IPS-15b (cell line): ENCODE data around the gene SLC4A8.
"Not testable (repeated sequence)": the region's sequence is repeated elsewhere in the genome, so short reads cannot be mapped to it uniquely, and the experiment has no call there.

Source experiments
- H3K27me3 ChIP-seq: one replicate; pipeline ENCODE4 v1.6.1; 2013; ENCODE audit warnings: low read length; ENCODE audit not compliant: control insufficient read depth, insufficient read depth
- H3K36me3 ChIP-seq: one replicate; pipeline ENCODE4 v1.6.1; 2013; ENCODE audit warnings: low read length; ENCODE audit not compliant: control insufficient read depth, insufficient read depth
- H3K4me1 ChIP-seq: one replicate; pipeline ENCODE4 v1.6.1; 2013; ENCODE audit warnings: mild to moderate bottlenecking, low read length; ENCODE audit not compliant: control insufficient read depth, insufficient read depth
- H3K4me3 ChIP-seq: one replicate; pipeline ENCODE4 v1.5.1; 2013; ENCODE audit warnings: low read depth, low read length
- H3K9ac ChIP-seq: one replicate; pipeline ENCODE4 v1.6.1; 2013; ENCODE audit warnings: low read depth, mild to moderate bottlenecking, low read length
- H3K9me3 ChIP-seq: one replicate; pipeline ENCODE4 v1.6.1; 2013; ENCODE audit warnings: mild to moderate bottlenecking, low read length; ENCODE audit not compliant: control insufficient read depth, insufficient read depth

SLC4A8 gene

GRCh38 chr12:51496895-51497294 lies 72.3 kb downstream of the SLC4A8 start:
- Histone ChIP-seq H3K36me3 (no peaks in the 10 kb centered on the region), H3K9ac (no peak overlapping the region), H3K27me3 (no peaks in the 10 kb centered on the region), H3K4me1 (no peaks in the 10 kb centered on the region), H3K4me3 (no peak overlapping the region), H3K9me3 (no peaks in the 10 kb centered on the region)

GRCh38 chr12:51504851-51505250 lies 80.2 kb downstream of the SLC4A8 start:
- H3K27me3 ChIP-seq: no peaks in the 10 kb centered on the region
- H3K36me3 ChIP-seq: no peaks in the 10 kb centered on the region
- H3K4me1 ChIP-seq: no peaks in the 10 kb centered on the region
- no peak overlapping the region for H3K4me3 ChIP-seq
- H3K9ac ChIP-seq: no peak overlapping the region
- H3K9me3 ChIP-seq: no peaks in the 10 kb centered on the region

DNA sequence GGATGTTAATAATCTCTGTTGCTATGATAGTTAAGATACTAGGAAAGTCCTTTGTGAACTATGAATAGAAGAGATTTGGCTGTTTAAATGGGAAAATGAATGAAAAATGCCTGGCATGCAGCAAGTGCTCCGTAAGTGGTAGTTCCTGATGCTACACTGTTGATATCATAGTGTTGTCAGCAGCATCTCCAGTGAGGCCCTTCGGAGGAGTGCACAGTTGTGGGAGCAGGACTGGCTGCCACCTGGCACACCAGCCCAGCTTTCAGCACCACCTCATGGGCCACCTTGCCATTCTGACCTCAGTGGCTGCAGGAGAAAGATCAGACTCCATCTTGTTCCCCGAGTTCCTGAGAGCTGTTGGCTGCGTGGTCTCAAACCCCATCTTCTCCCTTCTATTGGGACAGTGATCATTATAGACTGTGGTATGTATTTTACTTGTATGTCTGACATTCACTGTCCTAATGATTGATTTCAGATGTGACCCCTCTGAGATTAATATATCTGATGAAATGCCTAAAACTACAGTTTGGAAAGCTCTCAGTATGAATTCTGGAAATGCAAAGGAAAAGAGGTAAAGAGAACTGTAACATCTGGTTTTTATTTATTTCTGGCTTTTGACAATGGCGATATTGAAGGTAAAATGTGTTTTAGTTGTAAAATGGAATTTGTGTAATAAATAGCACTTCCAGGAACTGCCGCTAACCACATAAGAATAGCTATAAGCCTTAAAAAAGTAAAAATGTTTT lies 80.9 kb downstream of the SLC4A8 start:
- Histone ChIP-seq H3K4me3 (no peak overlapping the region), H3K27me3 (no peaks in the 10 kb centered on the region), H3K36me3 (no peaks in the 10 kb centered on the region), H3K9me3 (no peaks in the 10 kb centered on the region), H3K4me1 (no peaks in the 10 kb centered on the region), H3K9ac (no peak overlapping the region)

- H3K4me1 ChIP-seq: no peaks in the 10 kb centered on the region
- H3K36me3 ChIP-seq: peaks cover 4% of the 10 kb centered on the region
- no peak overlapping the region for H3K4me3 ChIP-seq
- H3K9ac ChIP-seq: no peak overlapping the region
- no peaks in the 10 kb centered on the region for H3K9me3 ChIP-seq
- no peaks in the 10 kb centered on the region for H3K27me3 ChIP-seq
Measured at GRCh38 chr12:51507178-51507577, 82.5 kb downstream of the SLC4A8 start.

DNA sequence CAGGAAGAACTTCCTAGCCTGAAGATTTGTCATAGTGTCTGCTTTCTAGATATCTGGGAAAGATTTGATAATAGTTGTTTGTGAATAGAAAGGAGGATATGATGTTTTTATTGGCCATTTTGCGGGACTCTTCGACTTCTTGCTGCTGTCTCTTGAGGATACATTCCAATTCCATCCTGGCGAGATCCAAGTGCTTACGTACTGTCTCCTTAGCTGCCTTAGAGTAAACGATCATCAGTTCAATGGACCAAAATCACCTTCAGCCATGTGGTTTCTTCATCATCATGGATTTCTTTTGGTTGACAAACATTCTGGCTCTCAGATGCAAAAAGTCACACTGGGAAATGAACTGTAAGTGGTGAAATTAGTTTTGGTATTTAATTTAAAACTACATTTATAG lies 83.7 kb downstream of the SLC4A8 start:
- peaks cover 4% of the 10 kb centered on the region for H3K36me3 ChIP-seq
- no peak overlapping the region for H3K4me3 ChIP-seq
- H3K27me3 ChIP-seq: no peaks in the 10 kb centered on the region
- no peaks in the 10 kb centered on the region for H3K4me1 ChIP-seq
- no peak overlapping the region for H3K9ac ChIP-seq
- H3K9me3 ChIP-seq: no peaks in the 10 kb centered on the region

DNA sequence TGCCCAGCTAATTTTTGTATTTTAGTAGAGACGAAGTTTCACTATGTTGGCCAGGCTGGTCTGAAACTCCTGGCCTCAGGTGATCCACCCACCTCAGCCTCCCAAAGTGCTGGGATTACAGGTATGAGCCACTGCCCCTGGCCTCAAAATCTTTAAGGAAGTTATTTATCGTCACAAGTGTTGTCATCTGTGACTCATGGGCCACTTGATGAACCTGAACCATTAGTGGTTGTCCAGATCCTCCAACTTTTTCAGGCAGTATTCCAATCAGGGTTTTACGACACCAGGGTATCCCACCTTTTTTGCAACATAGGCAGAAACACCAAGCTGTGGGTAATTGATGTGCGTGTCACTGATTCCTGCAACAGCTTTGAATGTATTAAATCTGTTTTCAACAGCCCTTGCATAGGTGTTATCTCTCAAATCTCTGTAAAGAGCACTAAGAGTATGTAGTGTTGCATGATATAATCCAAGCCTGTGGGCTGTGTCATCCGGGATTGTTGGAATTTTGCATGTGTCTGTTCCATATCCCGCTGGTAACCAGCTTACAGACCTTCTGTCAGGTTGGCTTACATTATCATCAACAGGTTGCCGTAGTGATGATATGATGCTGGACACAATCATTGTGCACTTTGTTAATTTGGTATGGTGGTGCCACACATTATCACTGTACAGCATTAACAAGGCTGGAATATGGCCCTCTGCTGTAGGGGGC lies 87.1 kb downstream of the SLC4A8 start:
- no peaks in the 10 kb centered on the region for H3K4me1 ChIP-seq
- no peaks in the 10 kb centered on the region for H3K9me3 ChIP-seq
- H3K36me3 ChIP-seq: peaks cover 4% of the 10 kb centered on the region
- no peak overlapping the region for H3K4me3 ChIP-seq
- H3K27me3 ChIP-seq: no peaks in the 10 kb centered on the region
- no peak overlapping the region for H3K9ac ChIP-seq

DNA sequence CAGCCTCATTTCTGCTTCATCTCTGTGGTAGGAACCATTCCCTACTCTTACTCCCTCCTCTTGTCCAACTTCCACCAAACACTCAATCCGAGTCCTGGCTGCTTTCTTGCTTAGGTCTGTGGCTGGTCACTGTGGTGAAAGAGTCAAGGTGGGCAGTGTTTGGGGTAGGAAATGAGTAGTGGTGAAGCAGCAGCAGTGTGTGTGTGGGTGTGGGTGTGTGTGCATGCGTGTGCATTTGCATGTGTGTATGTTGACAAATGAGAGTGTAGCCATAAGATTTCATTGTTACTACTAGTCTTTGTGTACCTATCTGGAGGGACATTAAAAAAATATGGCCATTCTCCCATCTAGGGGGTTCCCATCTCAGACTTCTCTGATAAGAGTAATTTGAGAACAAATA lies 87.8 kb downstream of the SLC4A8 start:
- Histone ChIP-seq H3K4me3 (no peak overlapping the region), H3K36me3 (peaks cover 4% of the 10 kb centered on the region), H3K27me3 (no peaks in the 10 kb centered on the region), H3K9ac (no peak overlapping the region), H3K9me3 (no peaks in the 10 kb centered on the region), H3K4me1 (no peaks in the 10 kb centered on the region)

DNA sequence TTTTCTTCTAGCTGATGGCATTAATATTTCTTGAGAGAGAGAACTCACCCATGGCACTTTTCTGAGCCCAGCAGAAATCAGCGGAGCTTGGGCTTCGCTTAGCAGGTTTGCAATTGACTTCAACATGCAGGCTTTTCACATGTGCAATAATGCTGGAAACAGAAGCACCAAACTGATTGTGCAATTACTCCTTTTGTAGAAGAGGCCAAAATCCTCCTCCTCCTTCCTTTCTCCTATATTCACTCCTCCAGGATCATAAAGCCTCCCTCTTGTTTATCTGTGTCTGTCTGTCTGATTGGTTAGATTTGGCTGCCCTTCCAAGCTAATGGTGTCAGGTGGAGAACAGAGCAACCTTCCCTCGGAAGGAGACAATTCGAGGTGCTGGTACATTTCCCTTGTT lies 90.4 kb downstream of the SLC4A8 start:
- H3K9me3 ChIP-seq, H3K36me3 ChIP-seq, H3K9ac ChIP-seq, H3K27me3 ChIP-seq, H3K4me3 ChIP-seq, H3K4me1 ChIP-seq: not testable (repeated sequence)

DNA sequence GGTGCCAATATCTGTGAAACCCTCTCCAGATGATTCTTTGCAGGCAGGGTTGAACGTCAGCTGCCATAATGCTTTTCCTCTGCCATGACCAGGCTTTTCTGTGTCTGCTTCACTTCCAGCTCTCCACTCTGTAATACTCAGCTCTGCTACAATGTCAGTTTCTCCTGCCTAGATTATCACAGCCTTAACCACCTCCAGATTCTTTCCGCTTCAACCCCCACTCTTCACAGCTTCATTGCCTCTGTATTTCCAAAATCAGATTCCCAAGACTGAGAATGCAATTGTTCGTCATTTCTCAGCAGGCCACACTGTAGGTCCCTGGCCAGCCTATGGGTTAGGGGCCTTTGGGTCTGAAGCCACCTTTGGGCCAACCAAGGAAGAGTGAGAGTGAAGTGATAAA lies 92.7 kb downstream of the SLC4A8 start:
- Histone ChIP-seq H3K9me3 (no peaks in the 10 kb centered on the region), H3K36me3 (no peaks in the 10 kb centered on the region), H3K4me1 (no peaks in the 10 kb centered on the region), H3K4me3 (no peak overlapping the region), H3K27me3 (no peaks in the 10 kb centered on the region), H3K9ac (no peak overlapping the region)

- Histone ChIP-seq H3K9me3 (no peaks in the 10 kb centered on the region), H3K4me3 (no peak overlapping the region), H3K4me1 (no peaks in the 10 kb centered on the region), H3K27me3 (no peaks in the 10 kb centered on the region), H3K9ac (no peak overlapping the region), H3K36me3 (no peaks in the 10 kb centered on the region)
Measured at GRCh38 chr12:51517800-51518199, 93.2 kb downstream of the SLC4A8 start.

DNA sequence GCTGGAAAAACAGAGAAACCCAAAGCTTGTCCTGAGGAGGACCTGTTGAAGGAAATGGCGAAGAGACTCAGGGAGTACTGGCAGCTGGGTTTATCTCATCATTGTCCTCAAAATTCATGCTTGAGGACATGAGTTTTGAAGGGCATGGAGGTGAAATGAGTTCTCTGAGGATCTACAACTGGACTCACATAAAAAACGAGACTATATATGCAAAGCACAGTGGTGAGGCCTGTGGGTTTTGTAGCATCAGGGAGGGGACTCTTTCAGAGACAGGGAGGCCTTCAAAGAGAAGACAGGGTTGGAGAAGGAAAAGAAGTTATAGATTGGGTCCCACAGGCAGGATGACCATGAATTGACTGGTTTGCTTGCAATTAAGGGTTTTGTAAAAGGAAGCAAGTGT lies 95.1 kb downstream of the SLC4A8 start:
- Histone ChIP-seq H3K9me3 (no peaks in the 10 kb centered on the region), H3K4me3 (no peak overlapping the region), H3K36me3 (no peaks in the 10 kb centered on the region), H3K27me3 (no peaks in the 10 kb centered on the region), H3K9ac (no peak overlapping the region), H3K4me1 (no peaks in the 10 kb centered on the region)

GRCh38 chr12:51520576-51521325 lies 96.1 kb downstream of the SLC4A8 start:
- no peaks in the 10 kb centered on the region for H3K9me3 ChIP-seq
- no peaks in the 10 kb centered on the region for H3K27me3 ChIP-seq
- H3K36me3 ChIP-seq: no peaks in the 10 kb centered on the region

More at GRCh38 chr12:51520576-51521325, 96.1 kb downstream of the SLC4A8 start:
- no peak overlapping the region for H3K9ac ChIP-seq
- no peaks in the 10 kb centered on the region for H3K4me1 ChIP-seq
- no peak overlapping the region for H3K4me3 ChIP-seq
